Adrenal gland (tissue), 19 donors: ENCODE results near the gene OR14J1. TPM values are rescaled to one million over a fixed set of nuclear protein-coding genes. Genes with fewer than 3 reads are reported as not detected.

Experiments used
- DNase-seq, 7 donors: peaks; one replicate each; pipeline ENCODE4 v3.0.0-alpha.2; 2019 to 2020
- H3K27ac ChIP-seq, 5 donors: fragments of 200-600 bp; sonication (generic) in 4 of 5; 1 replicate in 3 of 5; 2 replicates in 2 of 5; pipeline versions ENCODE4 v1.5.1 to v1.8.0; 2016 to 2020; ENCODE audit warnings: mild to moderate bottlenecking in 1 of 5
- H3K27me3 ChIP-seq: fragments of 200-600 bp; 2 replicates; pipeline ENCODE4 v1.8.0; 2021
- H3K36me3 ChIP-seq, 2 donors: fragments of 200-600 bp; replicated peaks in 1 of 2; 1 replicate in 1 of 2; 2 replicates in 1 of 2; pipeline versions ENCODE4 v1.5.1 to v1.8.0; 2018 to 2022
- H3K4me1 ChIP-seq, 2 donors: fragments of 200-600 bp; replicated peaks in 1 of 2; 1 replicate in 1 of 2; 2 replicates in 1 of 2; pipeline versions ENCODE4 v1.5.1 to v1.8.0; 2018 to 2021
- H3K4me3 ChIP-seq, 4 donors: fragments of 200-600 bp; sonication (generic) in 3 of 4; one replicate each; pipeline ENCODE4 v1.5.1; 2016 to 2018
- H3K9me3 ChIP-seq, 3 donors: fragments of 200-600 bp; sonication (generic) in 1 of 3; replicated peaks in 1 of 3; 1 replicate in 2 of 3; 2 replicates in 1 of 3; pipeline versions ENCODE4 v1.5.1 to v1.8.0; 2016 to 2021
- POLR2A ChIP-seq, 2 donors: fragments of 450-650 bp; IDR thresholded peaks; one replicate each; pipeline ENCODE4 v1.6.1; 2017; ENCODE audit warnings: antibody characterized with exemption in 2 of 2, mild to moderate bottlenecking in 2 of 2, moderate library complexity in 1 of 2
- WGBS, 4 donors: extraction: QIAGEN DNeasy Blood & Tissue Kit in 2 of 4; methylation state at CpG; one replicate each; pipeline versions ENCODE4 v1.1.5 to v1.1.7; 2013 to 2017; 5-methylcytosine and 5-hydroxymethylcytosine counted together
- intact Hi-C, 2 donors: fragments of 100-400 bp; cut with DNase I; formaldehyde crosslinking; loops; one replicate each; pipeline versions ENCODE4 v1.14.1 to v1.15.0; 2022 to 2023
- long read RNA-seq, 10 donors: library from polyadenylated mRNA in 3 of 10; unstranded in 2 of 10; stranded (forward) in 1 of 10; transcript quantifications; one replicate each; pipeline ENCODE4 v2.0.0 and lab custom pipeline, GENCODE V29; 2021 to 2026
- polyA plus RNA-seq, 3 donors: library from polyadenylated mRNA; stranded (reverse); fragments of 200-250 nt in 2 of 3; fragments of 350-450 nt in 1 of 3; fragmentation: Illumina TruSeq in 1 of 3; extraction: RNeasy Lipid Tissue Mini Kit (QIAGEN cat#74804) in 1 of 3; gene quantifications; one replicate each; pipeline ENCODE4 v1.2.3, GENCODE V29; 2013 to 2014
- total RNA-seq, 9 donors: library from RNA; depleted of rRNA in 4 of 9; stranded (reverse); fragments of >200 nt in 4 of 9; fragments of 120-200 nt in 1 of 9; fragmentation: NEBNext Ultra II Directional in 1 of 9; extraction: Animal tissue kit (Norgen Biotek cat#: 25700) in 1 of 9; gene quantifications; one replicate each; pipeline versions ENCODE4 v1.1.0 to v1.2.4, GENCODE V29; 2013 to 2023
- TF ChIP-seq, protein P1 (sequence below), 6 experiments: fragments of 450-650 bp in 4 of 6; fragments of 200-600 bp in 2 of 6; sonication (generic) in 1 of 6; IDR thresholded peaks; 1 replicate in 5 of 6; 2 replicates in 1 of 6; pipeline versions ENCODE4 v1.5.1 to v1.8.0; 2016 to 2021; ENCODE audit warnings: antibody characterized with exemption in 6 of 6, mild to moderate bottlenecking in 2 of 6, moderate library complexity in 1 of 6
- donor health status: healthy with polysubstance abuse.
- donor health status: Bipolar disorder and iron deficiency.
- donor health status: DM: yes; HTN: yes; CAD: no.
- donor health status: DM: no; HTN: no; CAD: no.
- donor health status: DM: no; HTN: no; CAD: no.
- donor health status: DM: yes; HTN: yes; CAD: no.

OR14J1 gene, protein sequence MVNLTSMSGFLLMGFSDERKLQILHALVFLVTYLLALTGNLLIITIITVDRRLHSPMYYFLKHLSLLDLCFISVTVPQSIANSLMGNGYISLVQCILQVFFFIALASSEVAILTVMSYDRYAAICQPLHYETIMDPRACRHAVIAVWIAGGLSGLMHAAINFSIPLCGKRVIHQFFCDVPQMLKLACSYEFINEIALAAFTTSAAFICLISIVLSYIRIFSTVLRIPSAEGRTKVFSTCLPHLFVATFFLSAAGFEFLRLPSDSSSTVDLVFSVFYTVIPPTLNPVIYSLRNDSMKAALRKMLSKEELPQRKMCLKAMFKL
- total RNA-seq (not detected), polyA plus RNA-seq (not detected)
- long read RNA-seq, donor 1, result 0 reads
- long read RNA-seq, donor 2, result 0 reads
- long read RNA-seq, donor 3, partial matches to known transcripts, result 0 of 1 reads
- long read RNA-seq, donor 3, other reads (novel, unspliced or antisense), result 0 of 1 reads
- long read RNA-seq, donor 4, result 0 reads
- long read RNA-seq, donor 5, result 0 reads
- long read RNA-seq, donor 6, result 0 reads
- long read RNA-seq, donor 7, result 0 reads
- long read RNA-seq, donor 8, result 0 reads
- long read RNA-seq, donor 9, result 0 reads
- long read RNA-seq, donor 10, result 0 reads

DNA sequence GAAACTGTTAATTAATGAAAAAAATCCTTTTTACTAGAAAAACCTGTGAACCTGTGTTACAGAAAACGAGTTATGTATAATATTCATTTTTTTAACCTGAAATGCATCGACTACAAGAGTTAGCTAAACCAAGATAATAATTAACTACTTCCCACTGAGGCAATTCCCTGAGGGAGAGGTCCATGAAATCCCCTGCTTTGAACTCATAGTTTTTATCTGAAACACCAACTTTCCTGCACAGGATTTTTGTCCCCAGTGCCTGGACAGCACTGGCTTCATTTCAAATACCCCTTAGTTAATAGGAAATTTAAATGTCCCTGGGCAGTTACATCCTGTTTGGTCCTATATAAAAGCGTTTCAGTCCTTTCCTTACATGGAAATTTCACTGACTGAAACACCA lies at the start of gene OR14J1:
TSS of gene OR14J1 (plus strand) at position 386 of the 400 bp plus-strand sequence. CDS start 4,989 bp downstream, outside the sequence.
- Histone ChIP-seq H3K36me3 (no peaks in the 10 kb centered on the region), H3K27me3 (no peaks in the 10 kb centered on the region), H3K27ac (no peak within 1 kb of the TSS), H3K4me3 (no peak within 1 kb of the TSS), H3K9me3 (no peaks in the 10 kb centered on the region), H3K4me1 (no peaks in the 10 kb centered on the region)
- TF ChIP-seq, protein P1, sequence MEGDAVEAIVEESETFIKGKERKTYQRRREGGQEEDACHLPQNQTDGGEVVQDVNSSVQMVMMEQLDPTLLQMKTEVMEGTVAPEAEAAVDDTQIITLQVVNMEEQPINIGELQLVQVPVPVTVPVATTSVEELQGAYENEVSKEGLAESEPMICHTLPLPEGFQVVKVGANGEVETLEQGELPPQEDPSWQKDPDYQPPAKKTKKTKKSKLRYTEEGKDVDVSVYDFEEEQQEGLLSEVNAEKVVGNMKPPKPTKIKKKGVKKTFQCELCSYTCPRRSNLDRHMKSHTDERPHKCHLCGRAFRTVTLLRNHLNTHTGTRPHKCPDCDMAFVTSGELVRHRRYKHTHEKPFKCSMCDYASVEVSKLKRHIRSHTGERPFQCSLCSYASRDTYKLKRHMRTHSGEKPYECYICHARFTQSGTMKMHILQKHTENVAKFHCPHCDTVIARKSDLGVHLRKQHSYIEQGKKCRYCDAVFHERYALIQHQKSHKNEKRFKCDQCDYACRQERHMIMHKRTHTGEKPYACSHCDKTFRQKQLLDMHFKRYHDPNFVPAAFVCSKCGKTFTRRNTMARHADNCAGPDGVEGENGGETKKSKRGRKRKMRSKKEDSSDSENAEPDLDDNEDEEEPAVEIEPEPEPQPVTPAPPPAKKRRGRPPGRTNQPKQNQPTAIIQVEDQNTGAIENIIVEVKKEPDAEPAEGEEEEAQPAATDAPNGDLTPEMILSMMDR (IDR thresholded peaks at IDR 0.05), result no peak
- no peak for TF ChIP-seq POLR2A (IDR thresholded peaks at IDR 0.05)
- DNase-seq, result no peak
- WGBS, 4 donors, result 44 to 64% (median 54%) methylated on average over 3 of the region's 3 CpGs
- intact Hi-C loops, result no loop called here

DNA sequence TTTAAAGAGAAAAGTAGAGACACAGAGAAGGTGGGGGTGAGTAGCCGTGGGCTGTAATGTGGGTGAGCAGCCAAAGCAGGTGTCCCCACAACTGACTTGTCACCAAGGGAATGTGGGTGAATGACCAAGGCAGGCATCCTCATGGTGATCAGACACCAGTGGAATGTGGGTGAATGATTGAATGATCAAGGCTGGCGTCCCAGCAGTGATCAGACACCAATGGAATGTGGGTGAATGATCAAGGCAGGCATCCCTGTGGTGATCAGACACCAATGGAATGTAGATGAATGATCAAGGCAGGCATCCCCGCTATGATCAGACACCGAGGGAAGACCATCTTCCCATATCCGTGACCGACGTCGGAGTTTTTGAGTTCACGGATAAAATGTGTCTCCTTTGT lies 49.8 kb upstream of the OR14J1 start:
- H3K4me1 ChIP-seq, result no peaks in the 10 kb centered on the region
- TF ChIP-seq, protein P1 (IDR thresholded peaks at IDR 0.05), result no peak
- TF ChIP-seq POLR2A (IDR thresholded peaks at IDR 0.05), result no peak
- WGBS, 4 donors, result 84 to 89% (median 88%) methylated on average over 9 of the region's 9 CpGs

DNA sequence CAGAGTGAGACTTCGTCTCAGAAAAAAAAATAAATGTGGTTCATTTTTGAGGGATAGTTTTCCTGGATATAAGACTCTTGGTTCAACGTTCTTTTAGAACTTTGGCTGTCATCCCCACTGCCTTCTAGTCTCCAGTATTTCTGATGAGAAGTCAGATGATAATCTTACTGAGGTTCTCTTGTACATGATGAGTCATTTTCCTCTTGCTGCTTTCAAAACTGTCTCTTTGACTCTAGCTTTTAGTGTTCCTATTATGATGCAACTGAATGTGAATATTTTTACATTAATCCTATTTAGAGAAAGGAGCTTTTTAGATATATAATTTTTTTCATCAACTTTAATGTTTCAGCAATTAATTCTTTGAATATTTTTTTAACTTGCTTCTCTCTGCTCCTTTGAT lies 46.0 kb upstream of the OR14J1 start:
- no peak for DNase-seq
- no peak overlapping the region for H3K27ac ChIP-seq
- no peaks in the 10 kb centered on the region for H3K36me3 ChIP-seq
- no peaks in the 10 kb centered on the region for H3K27me3 ChIP-seq
- WGBS, 4 donors, result 75 to 90% (median 86%) methylated on average over 2 of the region's 2 CpGs
- TF ChIP-seq, protein P1 (IDR thresholded peaks at IDR 0.05), result no peak
- H3K9me3 ChIP-seq, result no peaks in the 10 kb centered on the region
- H3K4me1 ChIP-seq, result no peaks in the 10 kb centered on the region
- H3K4me3 ChIP-seq, result no peak overlapping the region
- intact Hi-C loops, result no loop called here

More for the DNA sequence above, 49.8 kb upstream of the OR14J1 start:
- no peak for DNase-seq
- Histone ChIP-seq H3K9me3 (no peaks in the 10 kb centered on the region), H3K27ac (no peak overlapping the region), H3K36me3 (no peaks in the 10 kb centered on the region), H3K4me3 (no peak overlapping the region), H3K27me3 (no peaks in the 10 kb centered on the region)
- intact Hi-C loops, result no loop called here

DNA sequence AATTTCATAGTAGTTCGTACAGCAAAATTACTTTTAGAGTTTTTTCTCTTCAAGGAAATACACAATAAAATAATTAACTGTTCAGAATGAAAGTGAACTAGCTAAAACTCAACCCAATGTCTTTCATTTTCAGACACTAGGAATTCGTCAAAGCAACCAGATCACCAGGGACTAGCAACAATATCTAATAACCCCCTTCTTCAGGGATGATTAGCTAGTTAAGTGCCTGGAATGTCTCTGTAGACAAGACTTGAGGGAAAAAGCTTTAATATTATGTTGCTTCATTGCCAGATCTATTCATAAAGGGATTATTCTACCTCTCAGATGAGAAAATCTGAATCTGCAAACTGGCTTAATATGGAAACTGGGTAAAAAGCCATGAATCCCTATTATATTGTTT lies 41.8 kb upstream of the OR14J1 start:
- Histone ChIP-seq H3K27me3 (no peaks in the 10 kb centered on the region), H3K27ac (no peak overlapping the region), H3K36me3 (no peaks in the 10 kb centered on the region), H3K9me3 (no peaks in the 10 kb centered on the region), H3K4me1 (no peaks in the 10 kb centered on the region), H3K4me3 (no peak overlapping the region)
- 49 to 74% (median 54%) methylated on average over 2 of the region's 2 CpGs for WGBS, 4 donors
- intact Hi-C loops, result no loop called here
- DNase-seq, result no peak
- TF ChIP-seq, protein P1 (IDR thresholded peaks at IDR 0.05), result no peak
- no peak for TF ChIP-seq POLR2A (IDR thresholded peaks at IDR 0.05)
